HEK293 (cell line): ENCODE results near the gene KCND2.

Source experiments
- CTCF ChIA-PET: fragments of 350-600 bp; formaldehyde crosslinking; extraction: SDS; loops from one replicate; lab custom pipeline; 2021; ENCODE audit warnings: antibody characterized with exemption; lab: Yijun Ruan, JAX
- POLR2A ChIA-PET: fragments of 300-600 bp; formaldehyde crosslinking; extraction: SDS; loops from one replicate; lab custom pipeline; 2020; ENCODE audit warnings: antibody characterized with exemption, inconsistent platforms; lab: Yijun Ruan, JAX
- H3K27ac ChIP-seq: fragments of 200-500 bp; sonication (Bioruptor generic); 2 replicates; pipeline ENCODE4 v1.5.1; 2014; ENCODE audit warnings: low read depth, low read length, control low read depth, inconsistent platforms; ENCODE audit errors: extremely low read depth
- H3K36me3 ChIP-seq, 2 experiments: fragments of 200-500 bp in 1 of 2; sonication (Bioruptor generic) in 1 of 2; 1 replicate in 1 of 2; 2 replicates in 1 of 2; pipeline ENCODE4 v1.5.1; 2014 to 2017; ENCODE audit warnings: inconsistent platforms in 2 of 2, low read length in 2 of 2; ENCODE audit not compliant: control insufficient read depth in 2 of 2, insufficient read depth in 1 of 2
- H3K4me1 ChIP-seq: fragments of 200-500 bp; sonication (Bioruptor generic); 2 replicates; pipeline ENCODE4 v1.5.1; 2014; ENCODE audit warnings: mild to moderate bottlenecking, low read length, inconsistent platforms; ENCODE audit not compliant: control insufficient read depth, insufficient read depth
- H3K4me3 ChIP-seq: 2 replicates; pipeline ENCODE4 v1.5.1; 2011; ENCODE audit warnings: low read depth, mild to moderate bottlenecking, control low read depth, low read length, moderate library complexity
- H3K9me3 ChIP-seq: fragments of 200-500 bp; sonication (Bioruptor generic); 2 replicates; pipeline ENCODE4 v1.5.1; 2014; ENCODE audit warnings: low read depth, low read length, inconsistent platforms; ENCODE audit not compliant: control insufficient read depth, insufficient read depth
- BCL6B ChIP-seq: fragments of 450-650 bp; formaldehyde crosslinking; IDR thresholded peaks from 2 replicates; pipeline ENCODE4 v1.5.1; 2017; ENCODE audit warnings: missing biosample characterization, missing genetic modification characterization
- GLIS1 ChIP-seq: fragments of 450-650 bp; formaldehyde crosslinking; IDR thresholded peaks from 2 replicates; pipeline ENCODE4 v1.5.1; 2016; ENCODE audit warnings: missing biosample characterization, missing genetic modification characterization
- HIC1 ChIP-seq: fragments of 450-650 bp; formaldehyde crosslinking; IDR thresholded peaks from 2 replicates; pipeline ENCODE4 v1.5.1; 2016; ENCODE audit warnings: missing biosample characterization, missing genetic modification characterization
- KLF16 ChIP-seq: fragments of 450-650 bp; formaldehyde crosslinking; IDR thresholded peaks from 2 replicates; pipeline ENCODE4 v1.5.1; 2017; ENCODE audit warnings: missing biosample characterization, missing genetic modification characterization
- MYNN ChIP-seq: fragments of 450-650 bp; formaldehyde crosslinking; IDR thresholded peaks from 2 replicates; pipeline ENCODE4 v1.5.1; 2016; ENCODE audit warnings: missing biosample characterization, missing genetic modification characterization, borderline replicate concordance
- PBX3 ChIP-seq: sonication (generic); formaldehyde crosslinking; IDR thresholded peaks from 2 replicates; pipeline ENCODE4 v1.8.1; 2022; ENCODE audit warnings: mild to moderate bottlenecking, moderate library complexity, missing genetic modification reagents
- REPIN1 ChIP-seq: fragments of 450-650 bp; formaldehyde crosslinking; IDR thresholded peaks from 2 replicates; pipeline ENCODE4 v1.5.1; 2017; ENCODE audit warnings: missing biosample characterization, missing genetic modification characterization, low read depth
- TRIM28 ChIP-seq: IDR thresholded peaks from 2 replicates; pipeline ENCODE4 v1.6.1; 2011; ENCODE audit warnings: low read length, control low read depth, borderline replicate concordance
- ZFP37 ChIP-seq: fragments of 450-650 bp; formaldehyde crosslinking; IDR thresholded peaks from 2 replicates; pipeline ENCODE4 v1.5.1; 2016; ENCODE audit warnings: missing biosample characterization, missing genetic modification characterization
- ZFP41 ChIP-seq: fragments of 450-650 bp; formaldehyde crosslinking; IDR thresholded peaks from 2 replicates; pipeline ENCODE4 v1.5.1; 2016; ENCODE audit warnings: missing biosample characterization, missing genetic modification characterization, borderline replicate concordance
- ZNF2 ChIP-seq: fragments of 450-650 bp; formaldehyde crosslinking; IDR thresholded peaks from 2 replicates; pipeline ENCODE4 v1.5.1; 2016; ENCODE audit warnings: missing biosample characterization, missing genetic modification characterization
- ZNF302 ChIP-seq: fragments of 450-650 bp; formaldehyde crosslinking; IDR thresholded peaks from 2 replicates; pipeline ENCODE4 v1.5.1; 2016; ENCODE audit warnings: missing biosample characterization, missing genetic modification characterization, low read depth
- ZNF311 ChIP-seq: fragments of 450-650 bp; formaldehyde crosslinking; IDR thresholded peaks from 2 replicates; pipeline ENCODE4 v1.5.1; 2017; ENCODE audit warnings: missing biosample characterization, missing genetic modification characterization, borderline replicate concordance
- ZNF362 ChIP-seq: fragments of 450-650 bp; formaldehyde crosslinking; IDR thresholded peaks from 2 replicates; pipeline ENCODE4 v1.5.1; 2016; ENCODE audit warnings: missing biosample characterization, missing genetic modification characterization
- ZNF366 ChIP-seq: fragments of 450-650 bp; formaldehyde crosslinking; conservative IDR thresholded peaks from 2 replicates; pipeline ENCODE4 v1.5.1; 2016; ENCODE audit warnings: missing biosample characterization, missing genetic modification characterization
- ZNF416 ChIP-seq: fragments of 450-650 bp; formaldehyde crosslinking; IDR thresholded peaks from 2 replicates; pipeline ENCODE4 v1.5.1; 2016; ENCODE audit warnings: missing biosample characterization, missing genetic modification characterization
- ZNF423 ChIP-seq: fragments of 450-650 bp; formaldehyde crosslinking; IDR thresholded peaks from 2 replicates; pipeline ENCODE4 v1.5.1; 2016; ENCODE audit warnings: missing biosample characterization, missing genetic modification characterization
- ZNF449 ChIP-seq: fragments of 450-650 bp; formaldehyde crosslinking; IDR thresholded peaks from 2 replicates; pipeline ENCODE4 v1.5.1; 2017; ENCODE audit warnings: missing biosample characterization, mild to moderate bottlenecking, missing genetic modification characterization, moderate library complexity
- ZNF473 ChIP-seq: fragments of 450-650 bp; formaldehyde crosslinking; IDR thresholded peaks from 2 replicates; pipeline ENCODE4 v1.5.1; 2017; ENCODE audit warnings: missing biosample characterization, missing genetic modification characterization
- ZNF558 ChIP-seq: fragments of 450-650 bp; formaldehyde crosslinking; IDR thresholded peaks from 2 replicates; pipeline ENCODE4 v1.5.1; 2016; ENCODE audit warnings: missing biosample characterization, missing genetic modification characterization
- ZNF670 ChIP-seq: fragments of 450-650 bp; formaldehyde crosslinking; IDR thresholded peaks from 2 replicates; pipeline ENCODE4 v1.5.1; 2016; ENCODE audit warnings: missing biosample characterization, missing genetic modification characterization, low read depth
- ZNF768 ChIP-seq: fragments of 450-650 bp; formaldehyde crosslinking; IDR thresholded peaks from 2 replicates; pipeline ENCODE4 v1.5.1; 2018; ENCODE audit warnings: missing biosample characterization, mild to moderate bottlenecking, missing genetic modification characterization
- ZNF792 ChIP-seq: fragments of 450-650 bp; formaldehyde crosslinking; IDR thresholded peaks from 2 replicates; pipeline ENCODE4 v1.5.1; 2016; ENCODE audit warnings: missing biosample characterization, missing genetic modification characterization
- ZSCAN18 ChIP-seq: fragments of 450-650 bp; formaldehyde crosslinking; IDR thresholded peaks from 2 replicates; pipeline ENCODE4 v1.5.1; 2016; ENCODE audit warnings: missing biosample characterization, missing genetic modification characterization

The KCND2 gene

GRCh38 chr7:120373174-120373573 is 100.2 kb downstream of the KCND2 start:
- Histone ChIP-seq H3K36me3 (no peaks in the 10 kb centered on the region), H3K27ac (no peak overlapping the region), H3K4me1 (no peaks in the 10 kb centered on the region), H3K9me3 (no peaks in the 10 kb centered on the region), H3K4me3 (no peak overlapping the region)
- TF ChIP-seq ZNF362 (tag by site-specific recombination) = no peak
- no peak for TF ChIP-seq ZNF558 (tag by site-specific recombination)
- no peak for TF ChIP-seq ZNF366 (tag by site-specific recombination)
- no peak for TF ChIP-seq ZNF416 (tag by site-specific recombination)
- TF ChIP-seq ZNF311 = no peak
- no peak for TF ChIP-seq ZNF423 (tag by site-specific recombination)
- no peak for TF ChIP-seq ZNF473 (tag by site-specific recombination)
- no peak for TF ChIP-seq ZNF2 (tag by site-specific recombination)
- TF ChIP-seq HIC1 (tag by site-specific recombination) = no peak
- TF ChIP-seq ZNF768 = no peak
- ChIA-PET CTCF (no interaction called here), POLR2A (no interaction called here)

GRCh38 chr7:120394595-120394994 is 121.6 kb downstream of the KCND2 start:
- CTCF ChIA-PET = no interaction called here
- Histone ChIP-seq H3K27ac (no peak overlapping the region), H3K36me3 (no peaks in the 10 kb centered on the region), H3K4me3 (no peak overlapping the region), H3K9me3 (no peaks in the 10 kb centered on the region), H3K4me1 (no peaks in the 10 kb centered on the region)
- TF ChIP-seq PBX3 (no peak), GLIS1 (tag by site-specific recombination) (no peak), TRIM28 (no peak), KLF16 (tag by site-specific recombination) (no peak), REPIN1 (tag by site-specific recombination) (no peak), ZNF792 (no peak), ZSCAN18 (tag by site-specific recombination) (no peak), MYNN (tag by site-specific recombination) (no peak), ZNF449 (tag by site-specific recombination) (no peak), ZFP37 (tag by site-specific recombination) (no peak), ZNF670 (no peak), BCL6B (no peak), ZNF2 (tag by site-specific recombination) (no peak), ZNF302 (tag by site-specific recombination) (no peak), ZFP41 (tag by site-specific recombination) (no peak)
- POLR2A ChIA-PET = no interaction called here
